ENCODE results near the gene MCTP1. TPM values are rescaled to one million over a fixed set of nuclear protein-coding genes. Genes with fewer than 3 reads are reported as not detected.
A peak's percentile ranks its signal among the peaks of the same experiment; 100 is the strongest.
"Not testable (repeated sequence)": the region's sequence is repeated elsewhere in the genome, so short reads cannot be mapped to it uniquely, and the experiment has no call there.

Gene MCTP1
- total RNA-seq, 4 donors from 2014 or later: 3.5 to 19.8 (median 5.8) TPM

DNA sequence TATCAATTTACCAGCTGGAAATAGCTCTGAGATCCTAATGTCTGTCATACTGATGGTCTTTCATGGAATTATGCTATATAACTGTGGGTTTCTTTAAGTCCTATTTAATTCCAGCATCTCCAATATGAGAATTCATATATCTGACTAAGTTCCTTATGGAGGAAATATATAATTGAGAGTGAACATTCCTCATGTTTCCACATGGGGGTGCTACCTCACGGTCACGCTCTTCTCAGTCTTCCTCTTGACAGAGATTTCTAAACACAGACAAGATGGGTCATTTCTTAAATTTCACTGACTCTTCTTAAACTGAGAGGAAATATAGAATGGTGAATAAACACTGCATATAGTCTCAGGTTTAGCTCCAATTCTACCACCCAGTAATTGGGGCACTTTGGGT lies 454.4 kb downstream of the MCTP1 start:
- no peak for DNase-seq
- H3K27ac ChIP-seq: no peak overlapping the region
- no peak overlapping the region for H3K4me3 ChIP-seq
- no peaks in the 10 kb centered on the region for H3K36me3 ChIP-seq
- no peaks in the 10 kb centered on the region for H3K27me3 ChIP-seq
- WGBS, 2 donors: 22 to 48% methylated on average over 2 of the region's 2 CpGs
- TF ChIP-seq, protein P1, sequence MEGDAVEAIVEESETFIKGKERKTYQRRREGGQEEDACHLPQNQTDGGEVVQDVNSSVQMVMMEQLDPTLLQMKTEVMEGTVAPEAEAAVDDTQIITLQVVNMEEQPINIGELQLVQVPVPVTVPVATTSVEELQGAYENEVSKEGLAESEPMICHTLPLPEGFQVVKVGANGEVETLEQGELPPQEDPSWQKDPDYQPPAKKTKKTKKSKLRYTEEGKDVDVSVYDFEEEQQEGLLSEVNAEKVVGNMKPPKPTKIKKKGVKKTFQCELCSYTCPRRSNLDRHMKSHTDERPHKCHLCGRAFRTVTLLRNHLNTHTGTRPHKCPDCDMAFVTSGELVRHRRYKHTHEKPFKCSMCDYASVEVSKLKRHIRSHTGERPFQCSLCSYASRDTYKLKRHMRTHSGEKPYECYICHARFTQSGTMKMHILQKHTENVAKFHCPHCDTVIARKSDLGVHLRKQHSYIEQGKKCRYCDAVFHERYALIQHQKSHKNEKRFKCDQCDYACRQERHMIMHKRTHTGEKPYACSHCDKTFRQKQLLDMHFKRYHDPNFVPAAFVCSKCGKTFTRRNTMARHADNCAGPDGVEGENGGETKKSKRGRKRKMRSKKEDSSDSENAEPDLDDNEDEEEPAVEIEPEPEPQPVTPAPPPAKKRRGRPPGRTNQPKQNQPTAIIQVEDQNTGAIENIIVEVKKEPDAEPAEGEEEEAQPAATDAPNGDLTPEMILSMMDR (IDR thresholded peaks at IDR 0.05): peak in 1 of 6 experiments; percentile 26
- no peak for TF ChIP-seq POLR2A (IDR thresholded peaks at IDR 0.05)
- H3K9me3 ChIP-seq: no peaks in the 10 kb centered on the region
- intact Hi-C loops (cut with DNase I): no loop called here
- H3K4me1 ChIP-seq: no peaks in the 10 kb centered on the region

DNA sequence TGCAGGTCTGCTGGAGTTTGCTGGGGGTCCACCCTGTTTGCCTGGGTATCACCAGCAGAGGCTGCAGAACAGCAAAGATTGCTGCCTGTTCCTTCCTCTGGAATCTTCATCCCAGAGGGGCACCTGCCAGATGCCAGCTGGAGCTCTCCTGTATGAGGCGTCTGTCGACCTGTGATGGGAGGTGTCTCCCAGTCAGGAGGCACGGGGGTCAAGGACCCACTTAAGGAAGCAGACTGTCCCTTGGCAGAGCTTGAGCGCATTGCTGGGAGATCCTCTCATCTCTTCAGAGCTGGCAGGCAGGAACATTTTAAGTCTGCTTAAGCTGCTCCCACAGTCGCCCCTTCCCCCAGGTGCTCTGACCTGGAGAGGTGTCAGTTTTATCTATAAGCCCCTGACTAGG lies 456.7 kb downstream of the MCTP1 start:
- 66% methylated on average over 5 of the region's 5 CpGs; no CpG with 5 or more reads in 1 of the 2 donors for WGBS, 2 donors
- H3K27ac ChIP-seq; H3K4me3 ChIP-seq; H3K9me3 ChIP-seq; intact Hi-C loops (cut with DNase I); H3K36me3 ChIP-seq; H3K27me3 ChIP-seq; H3K4me1 ChIP-seq; DNase-seq: not testable (repeated sequence)

DNA sequence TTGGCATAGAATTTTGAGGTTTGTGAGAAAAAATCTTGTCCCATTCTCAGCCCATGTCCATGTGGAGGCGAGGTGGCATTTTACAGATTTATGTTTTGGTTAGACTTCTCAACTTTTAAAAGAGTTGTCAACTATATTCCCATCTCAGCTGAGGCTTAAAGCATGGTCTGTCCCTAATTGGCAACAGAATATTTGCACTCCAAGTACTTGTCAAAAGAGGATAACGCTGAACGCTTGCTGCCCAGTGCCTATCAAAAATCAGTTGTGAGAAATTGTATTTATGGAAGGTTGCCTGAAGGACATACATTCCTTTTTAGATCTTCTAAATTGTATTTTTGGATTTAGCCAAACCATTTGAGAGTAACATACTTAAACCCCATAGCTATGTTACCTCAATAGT lies 464.4 kb downstream of the MCTP1 start:
- Histone ChIP-seq H3K27ac (no peak overlapping the region), H3K36me3 (no peaks in the 10 kb centered on the region), H3K9me3 (no peaks in the 10 kb centered on the region), H3K4me3 (no peak overlapping the region), H3K4me1 (no peaks in the 10 kb centered on the region), H3K27me3 (no peaks in the 10 kb centered on the region)
- intact Hi-C loops (cut with DNase I): no loop called here
- TF ChIP-seq, protein P1 (IDR thresholded peaks at IDR 0.05): no peak
- TF ChIP-seq POLR2A (IDR thresholded peaks at IDR 0.05): no peak
- WGBS, 2 donors: 79 to 81% methylated on average over 3 of the region's 3 CpGs
- DNase-seq: no peak

- Histone ChIP-seq H3K27me3 (no peaks in the 10 kb centered on the region), H3K4me1 (no peaks in the 10 kb centered on the region), H3K27ac (no peak overlapping the region), H3K36me3 (no peaks in the 10 kb centered on the region), H3K9me3 (no peaks in the 10 kb centered on the region), H3K4me3 (no peak overlapping the region)
- DNase-seq: no peak
- WGBS, 2 donors: 74 to 75% methylated on average over 5 of the region's 5 CpGs
- TF ChIP-seq POLR2A (IDR thresholded peaks at IDR 0.05): no peak
- TF ChIP-seq, protein P1 (IDR thresholded peaks at IDR 0.05): no peak
- intact Hi-C loops (cut with DNase I): no loop called here
Observed at GRCh38 chr5:94818904-94819303, 466.0 kb downstream of the MCTP1 start.

GRCh38 chr5:94815313-94816039 lies 469.4 kb downstream of the MCTP1 start:
- DNase-seq: no peak
- H3K27me3 ChIP-seq: no peaks in the 10 kb centered on the region
- 69 to 71% methylated on average over 6 of the region's 6 CpGs for WGBS, 2 donors
- H3K27ac ChIP-seq: no peak overlapping the region
- H3K9me3 ChIP-seq: no peaks in the 10 kb centered on the region
- no peak overlapping the region for H3K4me3 ChIP-seq
- H3K36me3 ChIP-seq: no peaks in the 10 kb centered on the region
- TF ChIP-seq, protein P1 (IDR thresholded peaks at IDR 0.05): no peak
- no peak for TF ChIP-seq POLR2A (IDR thresholded peaks at IDR 0.05)
- intact Hi-C loops (cut with DNase I): no loop called here
- H3K4me1 ChIP-seq: no peaks in the 10 kb centered on the region

DNA sequence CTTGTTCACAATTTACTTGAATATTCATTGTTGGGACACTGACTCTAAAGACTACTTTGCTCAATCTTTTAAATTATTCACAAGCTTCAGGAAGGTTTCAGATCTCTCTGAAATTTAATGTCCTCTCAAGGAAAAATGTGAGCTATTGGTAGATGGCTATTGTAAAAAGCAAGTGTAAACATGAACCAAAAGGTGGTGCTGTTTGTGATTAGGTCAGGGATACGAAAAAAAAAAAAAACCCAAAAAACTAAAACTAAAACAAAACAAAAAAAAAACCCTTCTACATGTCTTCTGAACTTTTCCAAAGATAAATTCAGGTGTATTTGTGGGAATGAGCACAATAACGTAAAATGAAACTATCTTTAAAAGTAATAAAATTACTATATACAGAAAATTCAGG lies 472.7 kb downstream of the MCTP1 start:
- H3K4me1 ChIP-seq: no peaks in the 10 kb centered on the region
- H3K4me3 ChIP-seq: no peak overlapping the region
- H3K9me3 ChIP-seq: no peaks in the 10 kb centered on the region
- DNase-seq: no peak
- intact Hi-C loops (cut with DNase I): no loop called here
- no peaks in the 10 kb centered on the region for H3K27me3 ChIP-seq
- WGBS, 2 donors: 47 to 51% methylated on average over 2 of the region's 2 CpGs
- H3K27ac ChIP-seq: no peak overlapping the region
- TF ChIP-seq, protein P1 (IDR thresholded peaks at IDR 0.05): no peak
- TF ChIP-seq POLR2A (IDR thresholded peaks at IDR 0.05): no peak
- H3K36me3 ChIP-seq: no peaks in the 10 kb centered on the region
